ENCODE measurements around the gene MBD6. TPM values are rescaled to one million over a fixed set of nuclear protein-coding genes. Genes with fewer than 3 reads are reported as not detected.

Gene MBD6
- total RNA-seq, 1 donor from 2014 or later: 10.1 TPM

DNA sequence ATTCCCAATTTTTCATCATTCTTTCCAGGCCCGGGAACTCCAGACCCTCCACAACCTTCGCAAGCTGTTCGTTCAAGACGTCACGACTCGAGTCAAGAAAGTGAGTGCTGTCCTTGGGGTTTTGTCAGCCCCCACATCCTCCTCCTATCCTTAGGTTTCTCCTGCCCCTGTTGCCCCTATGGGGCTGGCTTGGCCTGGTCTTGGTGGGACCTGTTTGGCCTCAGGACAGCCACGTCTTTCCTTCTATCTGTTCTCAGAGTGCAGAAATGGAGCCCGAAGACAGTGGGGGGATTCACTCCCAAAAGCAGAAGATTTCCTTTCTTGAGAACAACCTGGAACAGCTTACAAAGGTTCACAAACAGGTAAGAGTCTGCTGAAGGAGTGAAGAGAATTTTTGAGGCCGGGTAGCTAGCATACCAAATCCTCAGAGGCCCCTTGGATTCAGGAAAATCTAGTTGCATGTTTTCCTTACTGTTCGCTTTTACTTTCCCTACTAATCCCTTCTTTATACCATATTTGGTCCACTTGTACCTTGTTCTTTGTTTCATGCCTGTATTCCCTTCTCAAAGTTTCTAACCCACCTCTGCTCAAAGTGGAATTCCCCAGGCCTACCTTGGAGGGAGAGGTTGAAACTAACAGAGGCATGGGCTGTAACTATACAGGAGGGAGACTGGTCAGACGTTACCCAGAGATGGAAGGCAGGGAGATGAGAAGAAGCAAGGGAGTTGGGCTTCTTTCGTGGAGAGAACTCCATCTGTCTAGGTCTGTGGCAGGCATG lies 55.5 kb downstream of the MBD6 start:
- no peak for DNase-seq

DNA sequence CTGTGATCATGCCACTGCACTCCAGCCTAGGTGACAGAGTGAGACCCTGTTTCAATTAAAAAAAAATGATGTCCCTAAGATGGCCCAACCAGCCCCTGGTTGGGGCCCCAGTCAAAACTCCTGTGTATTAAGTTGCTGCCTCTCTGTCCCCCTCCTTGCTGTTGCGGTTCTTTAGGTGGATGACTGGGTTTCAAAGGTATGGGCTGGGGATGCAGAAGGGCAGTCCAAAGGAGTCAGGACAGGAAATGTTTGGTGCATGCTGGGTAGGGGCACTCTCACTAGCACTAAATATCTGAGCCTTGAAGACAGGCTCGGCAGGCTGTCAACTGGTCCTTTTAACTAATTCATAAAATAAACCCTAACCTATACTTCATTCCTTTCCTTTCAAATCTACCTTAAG lies 56.4 kb downstream of the MBD6 start:
- DNase-seq: no peak

Small RNA genes within 50 kb of the gene (small RNA-seq; reads per million reads assigned to genes)
- gene MIR616 (ENCODE audit: low replicate concordance): not detected

Other genes with a start within 250 kb of the MBD6 start
- 40.0 TPM for gene R3HDM2, start 91.8 kb upstream of the MBD6 start, total RNA-seq
- gene INHBC, start 88.0 kb upstream of the MBD6 start, total RNA-seq: not detected
- gene INHBE, start 67.5 kb upstream of the MBD6 start, total RNA-seq: not detected
- gene GLI1, start 63.0 kb upstream of the MBD6 start, total RNA-seq: 5.6 TPM
- 2.5 TPM for gene ARHGAP9, start 43.0 kb upstream of the MBD6 start, total RNA-seq
- gene MARS1, start 34.8 kb upstream of the MBD6 start, total RNA-seq: 72.3 TPM
- gene DDIT3, start 2.3 kb upstream of the MBD6 start, total RNA-seq: 23.8 TPM
- gene DCTN2, start 24.4 kb downstream of the MBD6 start, total RNA-seq: 140 TPM
- gene KIF5A, start 27.2 kb downstream of the MBD6 start, total RNA-seq: 0.82 TPM
- gene PIP4K2C, start 68.4 kb downstream of the MBD6 start, total RNA-seq: 12.6 TPM
- gene DTX3, start 82.0 kb downstream of the MBD6 start, total RNA-seq: 19.2 TPM
- gene ARHGEF25, start 88.6 kb downstream of the MBD6 start, total RNA-seq: 18.6 TPM
- 3.3 TPM for gene B4GALNT1, start 110.4 kb downstream of the MBD6 start, total RNA-seq
- gene OS9, start 171.3 kb downstream of the MBD6 start, total RNA-seq: 146 TPM
- gene AGAP2, start 215.9 kb downstream of the MBD6 start, total RNA-seq: 3.7 TPM
- 57.0 TPM for gene TSPAN31, start 222.2 kb downstream of the MBD6 start, total RNA-seq
- gene CDK4, start 229.5 kb downstream of the MBD6 start, total RNA-seq: 140 TPM
- 9.2 TPM for gene MARCHF9, start 232.3 kb downstream of the MBD6 start, total RNA-seq
- 0.10 TPM for gene CYP27B1, start 244.3 kb downstream of the MBD6 start, total RNA-seq
- gene METTL1, start 249.3 kb downstream of the MBD6 start, total RNA-seq: 6.9 TPM
- 10.1 TPM for gene EEF1AKMT3, start 249.8 kb downstream of the MBD6 start, total RNA-seq